Nephron (organoid): ENCODE data around the gene NASP.

Experiments
- H3K27ac Mint-ChIP-seq, 3 experiments: 2 replicates each; pipeline ENCODE4 v1.8.0; 2020; ENCODE audit warnings: mixed read lengths in 3 of 3, mild to moderate bottlenecking in 2 of 3, moderate library complexity in 1 of 3
- H3K27me3 Mint-ChIP-seq: 2 replicates; pipeline ENCODE4 v1.8.0; 2021; ENCODE audit warnings: low read depth, mild to moderate bottlenecking, moderate library complexity, mixed read lengths
- H3K36me3 Mint-ChIP-seq: 2 replicates; pipeline ENCODE4 v1.8.0; 2020; ENCODE audit warnings: low read depth, mixed read lengths
- H3K4me1 Mint-ChIP-seq: 2 replicates; pipeline ENCODE4 v1.8.0; 2020; ENCODE audit warnings: mixed read lengths
- H3K4me3 Mint-ChIP-seq, 3 experiments: 2 replicates each; pipeline ENCODE4 v1.8.0; 2020; ENCODE audit warnings: mild to moderate bottlenecking in 3 of 3, mixed read lengths in 3 of 3, moderate library complexity in 2 of 3
- H3K9me3 Mint-ChIP-seq: 2 replicates; pipeline ENCODE4 v1.8.0; 2020; ENCODE audit warnings: mixed read lengths
- CTCF ChIP-seq, 3 experiments: fragments of 200-600 bp; sonication (generic); IDR thresholded peaks; one replicate each; pipeline ENCODE4 v1.5.0; 2021; ENCODE audit warnings: antibody characterized with exemption in 3 of 3; ENCODE audit not compliant: unreplicated experiment in 3 of 3

The NASP gene

GRCh38 chr1:45567911-45568310, 15.9 kb upstream of the NASP start:
- Mint-ChIP-seq H3K9me3 (no peaks in the 10 kb centered on the region), H3K4me3 (no peak overlapping the region), H3K27me3 (no peaks in the 10 kb centered on the region), H3K4me1 (no peaks in the 10 kb centered on the region), H3K27ac (no peak overlapping the region), H3K36me3 (peaks cover 45% of the 10 kb centered on the region)
- no peak for TF ChIP-seq CTCF (IDR thresholded peaks at IDR 0.05; ENCODE audit: unreplicated experiment in 3 of 3)

- Mint-ChIP-seq H3K36me3 (peaks cover 40% of the 10 kb centered on the region), H3K9me3 (no peaks in the 10 kb centered on the region), H3K27ac (no peak overlapping the region), H3K4me1 (no peaks in the 10 kb centered on the region), H3K27me3 (no peaks in the 10 kb centered on the region), H3K4me3 (no peak overlapping the region)
- TF ChIP-seq CTCF (IDR thresholded peaks at IDR 0.05; ENCODE audit: unreplicated experiment in 3 of 3) = no peak
Observed at GRCh38 chr1:45568421-45568820, 15.4 kb upstream of the NASP start.

- Mint-ChIP-seq H3K9me3 (no peaks in the 10 kb centered on the region), H3K4me1 (no peaks in the 10 kb centered on the region), H3K36me3 (peaks cover 31% of the 10 kb centered on the region), H3K27me3 (no peaks in the 10 kb centered on the region), H3K27ac (no peak overlapping the region), H3K4me3 (no peak overlapping the region)
- no peak for TF ChIP-seq CTCF (IDR thresholded peaks at IDR 0.05; ENCODE audit: unreplicated experiment in 3 of 3)
Observed at GRCh38 chr1:45569571-45569961, 14.3 kb upstream of the NASP start.

GRCh38 chr1:45569962-45570581, 13.8 kb upstream of the NASP start:
- H3K27ac Mint-ChIP-seq = no peak overlapping the region
- H3K36me3 Mint-ChIP-seq = peaks cover 30% of the 10 kb centered on the region
- H3K4me3 Mint-ChIP-seq = no peak overlapping the region
- H3K9me3 Mint-ChIP-seq = no peaks in the 10 kb centered on the region
- H3K27me3 Mint-ChIP-seq = no peaks in the 10 kb centered on the region
- TF ChIP-seq CTCF (IDR thresholded peaks at IDR 0.05; ENCODE audit: unreplicated experiment in 3 of 3) = peak; percentile 90 to 98 (median 94)
- H3K4me1 Mint-ChIP-seq = no peaks in the 10 kb centered on the region

GRCh38 chr1:45570631-45571030, 13.2 kb upstream of the NASP start:
- no peaks in the 10 kb centered on the region for H3K9me3 Mint-ChIP-seq
- H3K27me3 Mint-ChIP-seq = no peaks in the 10 kb centered on the region
- no peak for TF ChIP-seq CTCF (IDR thresholded peaks at IDR 0.05; ENCODE audit: unreplicated experiment in 3 of 3)
- no peak overlapping the region for H3K4me3 Mint-ChIP-seq
- peaks cover 30% of the 10 kb centered on the region for H3K36me3 Mint-ChIP-seq
- no peak overlapping the region for H3K27ac Mint-ChIP-seq
- H3K4me1 Mint-ChIP-seq = no peaks in the 10 kb centered on the region

GRCh38 chr1:45573231-45573804, 10.5 kb upstream of the NASP start:
- no peak overlapping the region for H3K4me3 Mint-ChIP-seq
- H3K36me3 Mint-ChIP-seq = peaks cover 10% of the 10 kb centered on the region

More at GRCh38 chr1:45573231-45573804, 10.5 kb upstream of the NASP start:
- Mint-ChIP-seq H3K4me1 (no peaks in the 10 kb centered on the region), H3K27me3 (no peaks in the 10 kb centered on the region), H3K9me3 (no peaks in the 10 kb centered on the region), H3K27ac (peak overlapping the region in 2 of 3 experiments; percentile 45 to 61)
- no peak for TF ChIP-seq CTCF (IDR thresholded peaks at IDR 0.05; ENCODE audit: unreplicated experiment in 3 of 3)
